ENCODE measurements around the gene REPS2. TPM values are rescaled to one million over a fixed set of nuclear protein-coding genes. Genes with fewer than 3 reads are reported as not detected.

Gene REPS2
- total RNA-seq, 1 donor from 2014 or later = 8.0 TPM

DNA sequence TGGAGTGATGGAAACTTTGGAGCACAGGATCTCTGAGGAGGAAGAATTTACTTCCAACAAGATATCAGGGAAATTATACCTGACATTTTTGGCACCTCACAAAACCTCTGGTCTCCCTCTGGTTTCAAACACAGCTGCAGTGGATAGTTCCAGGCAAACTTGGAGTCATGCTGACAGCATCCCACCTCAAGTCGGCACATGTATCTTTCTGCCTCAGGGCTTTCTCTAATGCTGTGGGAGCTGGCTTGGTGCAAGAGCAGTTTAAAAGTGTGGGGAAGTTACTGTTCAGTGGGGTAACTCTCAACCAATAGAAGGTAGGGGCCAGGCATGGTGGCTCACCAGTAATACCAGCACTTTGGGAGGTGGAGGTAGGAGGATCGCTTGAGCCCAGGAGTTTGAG, 221.5 kb downstream of the REPS2 start:
- ATAC-seq (no peak), DNase-seq (no peak)
- intact Hi-C loops (cut with micrococcal nuclease) = no loop called here

GRCh38 chrX:17170973-17171372, 224.5 kb downstream of the REPS2 start:
- ATAC-seq = no peak
- intact Hi-C loops (cut with micrococcal nuclease) = no loop called here
- no peak for DNase-seq

DNA sequence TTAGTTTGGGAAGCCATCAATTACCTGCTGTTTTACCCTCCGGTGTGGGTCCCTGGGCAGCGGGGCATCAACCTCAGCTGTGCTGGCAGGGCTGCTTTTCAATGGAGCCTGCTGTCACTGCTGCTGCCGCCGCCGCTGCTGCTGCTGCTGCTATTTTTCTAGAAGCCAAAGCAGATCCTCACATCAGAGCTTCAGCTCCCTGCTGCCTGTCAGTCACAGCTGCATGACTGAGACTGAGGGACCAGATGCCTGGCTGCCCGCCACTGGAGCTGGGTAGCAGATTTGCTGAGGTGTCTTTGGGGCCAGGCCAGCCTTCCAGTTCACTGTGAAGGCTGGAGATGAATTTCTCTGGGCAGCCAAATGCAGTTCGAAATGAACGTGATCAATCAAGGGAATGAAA, 228.2 kb downstream of the REPS2 start:
- peak; percentile 80 for DNase-seq
- ATAC-seq = peak; percentile 91
- intact Hi-C loops (cut with micrococcal nuclease) = no loop called here

GRCh38 chrX:17182317-17182716, 235.9 kb downstream of the REPS2 start:
- DNase-seq (no peak), ATAC-seq (no peak)
- intact Hi-C loops (cut with micrococcal nuclease) = no loop called here

- ATAC-seq = no peak
- intact Hi-C loops (cut with micrococcal nuclease) = no loop called here
- DNase-seq = no peak
Measured at GRCh38 chrX:17183566-17183965, 237.1 kb downstream of the REPS2 start.

DNA sequence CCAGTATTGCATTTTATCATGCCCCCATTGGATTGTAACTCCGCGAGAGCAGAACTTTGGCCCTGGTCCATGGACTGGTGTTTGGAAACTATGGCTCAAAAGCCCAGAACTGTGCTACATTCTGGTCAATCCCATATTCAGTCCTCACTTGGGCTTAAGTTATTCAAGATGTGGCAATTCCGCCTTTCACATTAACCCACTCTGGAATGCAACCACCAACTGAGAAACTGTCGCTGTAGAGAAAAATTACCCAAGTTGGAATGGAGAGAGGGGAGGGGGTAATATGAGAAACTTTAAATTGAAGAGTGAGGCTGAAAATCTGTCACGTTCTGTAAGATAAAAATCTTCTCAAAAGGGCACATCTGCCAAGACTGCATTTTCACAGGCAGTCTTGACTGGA, 239.0 kb downstream of the REPS2 start:
- intact Hi-C loops (cut with micrococcal nuclease) = no loop called here
- no peak for DNase-seq
- ATAC-seq = no peak

DNA sequence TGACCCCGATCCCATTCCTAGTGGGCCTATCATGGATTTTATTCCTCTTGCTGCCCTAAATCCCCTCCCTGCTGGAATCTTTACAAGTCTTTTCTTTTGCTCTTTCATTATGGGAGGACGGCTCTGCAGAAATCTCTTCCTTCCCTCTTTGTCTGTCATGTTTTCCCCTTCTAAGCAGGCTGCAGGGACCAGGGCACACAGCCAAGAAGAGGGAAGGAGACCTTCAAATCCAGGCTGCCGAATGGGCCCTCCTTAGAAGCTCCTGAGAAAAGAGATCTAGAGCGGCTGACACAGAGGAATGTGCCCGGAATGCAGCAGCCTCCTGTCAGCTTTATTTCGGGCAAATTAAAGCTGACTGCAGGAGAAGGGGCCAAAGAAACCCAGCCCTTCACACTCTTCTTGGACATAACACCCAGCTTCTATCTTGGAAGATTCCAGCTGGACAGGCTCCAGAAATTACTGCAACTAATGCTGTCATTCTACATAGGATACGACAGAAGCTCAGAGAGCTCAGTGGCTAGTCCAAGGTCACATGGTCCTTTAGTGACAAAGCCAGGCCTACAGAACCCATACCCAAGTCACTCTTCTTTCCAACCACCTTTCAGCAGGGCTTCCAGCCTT, 240.8 kb downstream of the REPS2 start:
- peak; percentile 60 for ATAC-seq
- peak; percentile 27 for DNase-seq
- intact Hi-C loops (cut with micrococcal nuclease) = no loop called here

DNA sequence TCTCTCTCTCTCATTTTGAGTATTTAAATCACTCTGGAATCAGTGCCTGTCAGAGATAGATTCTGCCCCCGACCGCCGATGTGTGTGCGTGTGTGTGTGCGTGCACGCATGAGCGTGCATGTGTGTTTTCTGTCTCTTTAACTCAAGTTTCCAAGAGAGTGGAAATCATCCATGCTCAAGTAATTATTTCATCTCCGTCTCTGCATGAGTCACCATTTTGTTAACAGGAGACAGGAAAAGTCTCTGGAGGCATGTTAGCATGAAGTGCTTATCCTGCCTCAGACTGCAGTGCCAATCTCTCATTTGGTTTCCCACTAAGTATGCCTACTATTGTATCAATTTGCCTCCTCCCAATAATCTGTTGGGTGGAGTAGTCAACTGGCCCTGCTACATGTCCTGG, 245.6 kb downstream of the REPS2 start:
- DNase-seq (no peak), ATAC-seq (no peak)
- intact Hi-C loops (cut with micrococcal nuclease) = no loop called here

Other genes starting within 250 kb of the REPS2 start
- 5.7 TPM for gene CTPS2, start 234.0 kb upstream of the REPS2 start, total RNA-seq
- gene SYAP1, start 227.0 kb upstream of the REPS2 start, total RNA-seq = 17.5 TPM
- gene TXLNG, start 160.2 kb upstream of the REPS2 start, total RNA-seq = 6.0 TPM
- gene RBBP7, start 76.3 kb upstream of the REPS2 start, total RNA-seq = 113 TPM